ENCODE measurements around the gene FGD2.

DNA sequence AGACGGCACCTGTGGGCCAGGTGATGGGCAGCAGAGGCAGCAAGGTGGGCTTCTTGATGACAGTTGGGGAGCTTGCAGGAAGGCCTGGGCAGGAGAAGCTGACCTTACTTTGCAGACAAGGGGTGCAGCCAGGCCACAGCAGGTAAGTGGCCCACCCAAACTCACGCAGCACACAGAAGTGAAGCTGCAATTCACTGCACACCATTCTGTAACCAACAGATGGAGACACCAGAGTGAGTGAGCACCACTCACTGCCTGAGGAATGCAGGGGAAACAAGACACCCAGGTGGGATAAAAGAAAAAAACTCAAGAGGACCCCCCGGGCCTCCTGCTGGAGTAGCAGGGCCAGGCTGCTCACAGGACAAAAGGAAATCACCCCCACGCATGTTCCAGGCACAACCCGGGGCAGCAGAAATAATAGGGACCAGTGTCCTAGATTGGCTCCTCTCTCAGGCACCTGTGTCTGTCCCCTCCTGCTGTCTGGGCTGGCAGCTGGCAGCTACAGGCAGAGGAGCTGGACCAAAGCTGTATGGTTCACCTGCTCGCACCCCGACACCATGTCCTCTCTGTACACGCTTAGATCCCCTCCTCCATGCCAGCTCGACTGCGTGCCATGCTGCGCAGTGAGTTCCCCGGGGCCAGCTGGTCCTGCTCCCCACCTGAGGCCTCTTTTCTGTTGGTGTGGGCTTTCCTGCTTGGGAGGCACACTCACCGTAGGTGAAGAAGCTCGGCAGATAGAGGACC is 24.4 kb upstream of the FGD2 start:
- TF ChIP-seq POLR2A (IDR thresholded peaks at IDR 0.05; ENCODE audit: low read depth, low read length) (no peak), FOS (IDR thresholded peaks at IDR 0.05; ENCODE audit: low read depth, low read length) (no peak), BHLHE40 (IDR thresholded peaks at IDR 0.05; ENCODE audit: low read depth, low read length) (no peak), RAD21 (IDR thresholded peaks at IDR 0.05; ENCODE audit: low read length) (no peak), NFE2L2 (IDR thresholded peaks at IDR 0.05; ENCODE audit: low read depth, low read length) (no peak)
- TF ChIP-seq, protein P1, sequence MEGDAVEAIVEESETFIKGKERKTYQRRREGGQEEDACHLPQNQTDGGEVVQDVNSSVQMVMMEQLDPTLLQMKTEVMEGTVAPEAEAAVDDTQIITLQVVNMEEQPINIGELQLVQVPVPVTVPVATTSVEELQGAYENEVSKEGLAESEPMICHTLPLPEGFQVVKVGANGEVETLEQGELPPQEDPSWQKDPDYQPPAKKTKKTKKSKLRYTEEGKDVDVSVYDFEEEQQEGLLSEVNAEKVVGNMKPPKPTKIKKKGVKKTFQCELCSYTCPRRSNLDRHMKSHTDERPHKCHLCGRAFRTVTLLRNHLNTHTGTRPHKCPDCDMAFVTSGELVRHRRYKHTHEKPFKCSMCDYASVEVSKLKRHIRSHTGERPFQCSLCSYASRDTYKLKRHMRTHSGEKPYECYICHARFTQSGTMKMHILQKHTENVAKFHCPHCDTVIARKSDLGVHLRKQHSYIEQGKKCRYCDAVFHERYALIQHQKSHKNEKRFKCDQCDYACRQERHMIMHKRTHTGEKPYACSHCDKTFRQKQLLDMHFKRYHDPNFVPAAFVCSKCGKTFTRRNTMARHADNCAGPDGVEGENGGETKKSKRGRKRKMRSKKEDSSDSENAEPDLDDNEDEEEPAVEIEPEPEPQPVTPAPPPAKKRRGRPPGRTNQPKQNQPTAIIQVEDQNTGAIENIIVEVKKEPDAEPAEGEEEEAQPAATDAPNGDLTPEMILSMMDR (conservative IDR thresholded peaks at IDR 0.05; ENCODE audit: low read depth, low read length), result peak; percentile 11; the same call in 1 of the 2 replicates
